NCI-H2227 treated with DMSO at 0.1 percent for 48 hours (cell line): ENCODE measurements around the gene MAPRE3.

Experiments used
- DNase-seq: peaks from one replicate; lab custom pipeline; 2025; lab: John Stamatoyannopoulos, UW

Gene MAPRE3

GRCh38 chr2:27040282-27040681, 69.8 kb downstream of the MAPRE3 start:
- no peak for DNase-seq

DNA sequence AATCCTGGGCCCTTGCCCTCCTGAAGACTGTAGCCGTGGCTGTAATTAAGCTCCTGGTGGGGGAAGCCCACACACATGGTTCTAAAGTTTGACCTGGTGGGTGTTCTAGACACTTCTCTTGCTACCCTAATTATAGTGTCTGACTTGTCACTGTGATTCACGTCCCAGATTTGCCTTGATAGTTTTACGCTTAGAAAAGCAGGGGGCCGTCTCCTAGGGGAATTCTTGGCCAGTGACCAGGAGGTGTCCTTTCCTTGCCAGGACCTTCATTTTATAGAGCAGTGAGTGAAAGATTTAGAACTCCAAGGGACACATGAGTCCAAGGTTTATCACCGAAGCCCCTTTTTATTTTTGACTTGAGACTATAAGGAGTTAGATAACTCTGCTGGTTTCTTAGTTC, 71.3 kb downstream of the MAPRE3 start:
- DNase-seq: peak; percentile 56

GRCh38 chr2:27042159-27042661, 71.8 kb downstream of the MAPRE3 start:
- DNase-seq: peak; percentile 56

- DNase-seq: no peak
Observed at GRCh38 chr2:27042985-27043634, 72.7 kb downstream of the MAPRE3 start.

DNA sequence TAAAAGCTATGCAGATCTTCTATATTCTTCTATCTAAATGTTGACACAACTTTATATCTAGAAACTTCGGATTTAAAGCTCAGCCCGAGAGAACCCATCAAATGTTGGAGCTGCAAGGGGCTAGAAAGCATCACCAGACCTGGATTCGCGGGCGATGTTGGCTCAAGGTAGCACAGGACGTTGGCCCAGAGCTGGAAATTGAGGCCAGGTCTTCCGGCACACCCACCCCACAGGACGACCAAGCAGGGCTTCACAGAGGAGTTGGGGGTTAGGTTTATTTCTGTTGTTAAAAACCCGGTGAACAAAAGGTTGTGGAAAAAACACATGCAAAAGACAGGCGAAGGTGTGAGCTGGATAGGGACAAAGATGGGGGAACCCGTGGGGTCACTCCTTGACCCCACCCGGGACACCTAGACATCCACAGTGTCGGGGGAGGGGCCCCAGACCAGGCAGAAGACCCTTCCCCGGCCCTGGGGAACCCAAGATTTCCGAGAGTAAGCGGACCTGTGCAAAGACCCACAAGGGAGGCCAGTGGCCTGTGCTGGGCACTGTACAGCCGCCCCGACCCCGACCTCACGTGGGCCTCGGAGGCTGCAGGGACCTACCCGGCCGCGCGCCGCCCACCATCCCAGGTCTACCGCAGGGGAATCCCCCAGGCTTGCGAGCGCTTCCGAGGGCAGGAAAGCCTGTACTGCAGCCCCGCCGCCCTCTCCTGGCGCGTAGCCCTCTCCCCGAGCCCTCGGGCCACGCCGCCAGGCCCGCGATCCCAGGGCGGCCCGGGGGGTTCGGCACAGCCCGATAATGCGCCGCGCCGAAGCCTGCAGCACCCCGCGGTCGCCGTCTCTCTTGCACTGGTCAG, 79.2 kb downstream of the MAPRE3 start:
- DNase-seq: no peak

DNA sequence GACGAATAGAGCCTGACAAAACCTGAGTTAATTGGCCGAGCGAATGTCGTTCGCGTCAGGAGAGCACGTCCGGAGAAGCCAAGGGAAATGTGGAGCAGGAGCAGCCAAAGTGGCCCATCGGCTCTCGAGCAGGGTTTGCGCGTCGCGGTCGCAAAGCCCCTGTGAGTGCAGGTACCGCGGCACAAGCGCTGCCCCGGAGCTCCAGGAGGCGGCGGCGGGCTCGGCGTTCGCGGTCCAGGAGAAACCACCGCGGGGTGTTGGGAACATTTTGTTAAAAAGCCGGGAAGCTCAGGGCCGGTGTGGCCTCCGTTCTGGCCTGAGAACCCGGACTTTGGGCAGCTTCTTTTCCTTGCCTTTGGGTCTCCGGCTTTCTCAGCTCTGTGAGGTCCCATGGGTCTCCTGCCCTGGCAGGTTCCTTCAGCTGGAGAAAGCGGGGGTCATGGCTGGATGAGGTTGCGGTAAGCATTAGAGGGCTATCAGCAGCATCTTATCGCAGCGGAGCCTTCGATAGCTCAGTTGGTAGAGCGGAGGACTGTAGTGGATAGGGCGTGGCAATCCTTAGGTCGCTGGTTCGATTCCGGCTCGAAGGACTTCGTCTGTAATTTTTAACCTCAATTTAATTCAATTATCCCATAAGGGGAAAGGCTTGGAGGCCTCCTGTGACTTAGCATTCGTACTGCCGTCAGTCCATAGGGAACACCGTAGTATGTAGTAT, 80.0 kb downstream of the MAPRE3 start:
- peak; percentile 97 for DNase-seq

DNA sequence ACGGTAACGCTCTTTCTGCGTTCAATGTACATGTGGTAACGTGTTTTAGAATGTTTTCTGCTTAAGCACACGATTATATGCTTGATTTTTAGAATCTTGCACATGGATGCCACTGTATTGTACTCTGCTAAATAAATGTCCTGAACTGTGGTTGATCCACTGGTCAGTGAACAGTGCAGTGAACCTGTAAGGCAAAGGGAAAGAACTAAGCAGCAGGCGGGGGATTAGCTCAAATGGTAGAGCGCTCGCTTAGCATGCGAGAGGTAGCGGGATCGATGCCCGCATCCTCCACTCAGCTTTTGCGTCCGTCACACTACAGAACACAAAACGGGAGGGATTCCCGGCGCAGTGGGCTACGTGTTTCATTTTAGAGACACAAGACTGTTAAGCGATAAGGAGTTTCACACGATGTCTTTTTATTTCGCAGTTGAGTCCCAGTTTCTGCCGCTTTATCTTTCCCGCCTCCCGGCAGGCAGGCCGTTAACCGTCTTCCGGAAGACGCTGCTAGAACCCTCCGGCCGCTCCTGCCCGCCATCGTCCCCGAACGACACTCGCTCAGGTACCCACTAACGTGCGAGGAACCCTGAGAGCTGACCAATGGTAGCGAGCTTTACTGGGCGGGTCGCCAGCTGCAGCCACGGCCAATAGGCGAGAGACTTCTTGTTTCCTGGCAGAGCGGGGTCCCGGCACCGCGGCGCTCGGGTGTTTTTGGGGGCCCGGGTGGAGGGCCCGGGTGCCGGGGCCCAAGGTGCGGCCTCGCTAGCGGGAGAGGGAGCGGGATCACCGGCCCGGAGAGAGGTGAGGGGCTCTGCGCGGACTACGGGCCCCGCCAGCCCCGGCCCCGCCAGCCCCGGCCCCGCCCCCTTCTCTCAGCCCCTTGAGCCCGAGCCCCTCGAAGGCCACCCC, 80.8 kb downstream of the MAPRE3 start, which contains the start of gene AGBL5:
AGBL5 (plus strand) TSS at position 673 of the 906 bp plus-strand sequence. CDS start 1,291 bp downstream, outside the sequence.
- peak; percentile 97 for DNase-seq

DNA sequence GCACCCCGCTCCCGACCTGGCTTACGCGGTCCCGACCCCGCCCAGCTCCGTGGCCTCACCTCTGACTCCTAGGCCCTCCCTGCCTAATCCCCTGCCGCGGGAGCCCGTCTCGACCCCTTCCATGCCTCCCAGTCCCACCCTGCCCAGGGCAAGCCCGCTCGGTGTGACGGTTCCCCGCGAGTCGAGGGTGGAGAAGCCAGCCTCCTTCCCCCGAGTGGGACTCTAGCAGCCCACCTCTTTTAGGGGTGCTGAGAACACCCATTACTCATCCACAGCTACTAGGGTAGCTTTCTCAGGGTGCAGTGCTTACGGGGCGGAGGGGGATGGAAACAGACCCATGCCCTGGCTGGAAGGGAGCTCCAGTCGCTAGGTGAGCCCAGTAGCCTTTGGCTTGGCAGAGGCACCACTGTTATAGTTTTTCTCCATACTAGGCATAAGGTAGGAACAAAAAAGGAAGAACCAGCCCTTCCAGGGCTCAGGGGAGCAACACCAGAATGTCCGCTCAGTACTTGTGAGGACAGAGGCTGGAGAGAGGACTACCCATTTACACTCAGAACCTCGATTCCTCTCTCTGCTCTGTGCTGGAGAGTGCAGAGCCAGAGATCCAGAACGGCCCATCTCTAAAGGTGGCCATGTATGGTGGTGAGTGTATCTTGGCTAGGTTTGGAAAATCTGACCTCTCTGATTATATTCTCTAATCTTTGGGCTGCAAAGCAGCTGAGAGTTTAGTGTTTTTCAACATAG, 81.6 kb downstream of the MAPRE3 start:
- DNase-seq: peak; percentile 12

DNA sequence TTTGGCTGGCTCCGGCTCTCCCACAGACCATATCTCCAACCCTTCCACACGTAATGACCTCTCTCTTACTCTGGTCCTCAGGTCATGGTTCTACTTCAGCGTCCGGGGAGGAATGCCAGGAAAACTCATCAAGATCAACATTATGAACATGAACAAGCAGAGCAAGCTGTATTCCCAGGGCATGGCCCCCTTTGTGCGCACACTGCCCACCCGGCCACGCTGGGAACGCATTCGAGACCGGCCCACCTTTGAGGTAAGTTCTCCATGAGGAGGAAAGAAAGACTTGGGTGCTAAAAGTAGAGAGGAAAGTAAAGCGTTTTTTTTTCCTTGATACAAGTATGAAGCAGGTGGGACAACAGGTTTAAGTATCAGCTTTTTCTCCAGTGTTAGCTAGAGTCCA, 82.9 kb downstream of the MAPRE3 start:
- no peak for DNase-seq

DNA sequence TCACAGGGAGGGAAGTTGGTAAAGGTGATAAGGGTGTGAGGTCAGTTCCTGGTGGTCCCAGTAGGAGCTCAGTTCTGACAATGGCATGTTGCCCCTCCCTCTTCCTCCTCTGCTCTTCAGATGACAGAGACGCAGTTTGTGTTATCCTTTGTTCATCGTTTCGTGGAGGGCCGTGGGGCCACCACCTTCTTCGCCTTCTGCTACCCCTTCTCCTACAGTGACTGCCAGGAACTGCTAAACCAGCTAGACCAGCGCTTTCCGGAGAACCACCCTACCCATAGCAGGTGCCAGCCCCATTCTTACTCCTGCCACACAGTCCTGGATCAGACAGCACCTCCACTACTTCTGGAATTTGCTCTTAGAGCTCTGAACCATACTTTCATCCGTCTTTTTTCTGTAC, 83.3 kb downstream of the MAPRE3 start:
- DNase-seq: no peak

GRCh38 chr2:27054721-27055120, 84.3 kb downstream of the MAPRE3 start:
- no peak for DNase-seq

GRCh38 chr2:27057184-27057583, 86.7 kb downstream of the MAPRE3 start:
- no peak for DNase-seq

GRCh38 chr2:27058210-27058609, 87.8 kb downstream of the MAPRE3 start:
- DNase-seq: no peak

DNA sequence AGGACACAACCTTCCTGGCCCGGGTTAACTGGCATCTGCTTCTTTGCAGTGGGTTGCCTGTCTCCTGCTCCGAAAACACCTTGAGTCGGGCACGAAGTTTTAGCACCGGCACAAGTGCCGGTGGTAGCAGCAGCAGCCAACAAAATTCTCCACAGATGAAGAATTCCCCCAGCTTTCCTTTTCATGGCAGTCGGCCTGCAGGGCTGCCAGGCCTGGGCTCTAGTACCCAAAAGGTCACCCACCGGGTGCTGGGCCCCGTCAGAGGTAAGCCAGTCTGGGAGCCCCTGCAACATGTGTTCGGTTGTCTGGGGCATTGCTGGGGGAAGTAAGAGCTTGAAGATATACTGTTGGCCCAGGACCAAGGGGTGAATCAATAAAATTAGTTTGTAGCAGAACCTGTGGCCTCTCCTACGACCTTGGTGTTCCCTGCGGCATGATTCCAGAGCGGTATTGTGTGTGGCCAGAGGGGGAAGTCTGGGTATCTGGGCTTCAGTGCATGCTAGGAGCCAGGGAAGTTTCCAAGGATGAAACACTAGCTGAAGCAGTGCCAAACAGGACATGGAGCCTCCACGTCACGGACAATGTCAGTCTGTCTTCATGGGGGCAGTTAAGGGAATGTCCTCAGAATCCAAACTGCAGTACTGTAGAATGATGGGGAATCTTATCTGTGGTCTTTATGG, 88.8 kb downstream of the MAPRE3 start:
- no peak for DNase-seq

GRCh38 chr2:27060323-27060722, 89.9 kb downstream of the MAPRE3 start:
- DNase-seq: peak; percentile 67

GRCh38 chr2:27065128-27065527, 94.7 kb downstream of the MAPRE3 start:
- DNase-seq: no peak

GRCh38 chr2:27067385-27067784, 96.9 kb downstream of the MAPRE3 start:
- DNase-seq: no peak

DNA sequence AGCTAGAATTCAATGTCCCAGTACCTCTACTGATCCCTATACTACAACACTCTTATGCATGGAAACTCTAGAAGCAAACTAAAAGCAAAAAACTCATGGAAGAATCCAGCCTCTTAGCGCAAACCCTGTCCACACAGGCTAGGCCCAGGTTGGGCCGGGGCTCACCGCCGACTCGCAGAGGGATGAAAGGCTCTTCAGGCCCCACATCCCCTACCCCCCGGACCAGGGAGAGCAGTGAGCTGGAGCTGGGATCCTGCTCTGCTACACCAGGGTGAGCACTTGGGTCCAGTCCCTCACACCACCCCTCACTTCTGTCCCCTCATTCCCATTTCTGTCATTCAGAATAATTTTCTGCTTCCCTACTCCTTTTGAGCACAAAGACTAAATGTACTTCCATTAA, 99.0 kb downstream of the MAPRE3 start:
- DNase-seq: no peak

DNA sequence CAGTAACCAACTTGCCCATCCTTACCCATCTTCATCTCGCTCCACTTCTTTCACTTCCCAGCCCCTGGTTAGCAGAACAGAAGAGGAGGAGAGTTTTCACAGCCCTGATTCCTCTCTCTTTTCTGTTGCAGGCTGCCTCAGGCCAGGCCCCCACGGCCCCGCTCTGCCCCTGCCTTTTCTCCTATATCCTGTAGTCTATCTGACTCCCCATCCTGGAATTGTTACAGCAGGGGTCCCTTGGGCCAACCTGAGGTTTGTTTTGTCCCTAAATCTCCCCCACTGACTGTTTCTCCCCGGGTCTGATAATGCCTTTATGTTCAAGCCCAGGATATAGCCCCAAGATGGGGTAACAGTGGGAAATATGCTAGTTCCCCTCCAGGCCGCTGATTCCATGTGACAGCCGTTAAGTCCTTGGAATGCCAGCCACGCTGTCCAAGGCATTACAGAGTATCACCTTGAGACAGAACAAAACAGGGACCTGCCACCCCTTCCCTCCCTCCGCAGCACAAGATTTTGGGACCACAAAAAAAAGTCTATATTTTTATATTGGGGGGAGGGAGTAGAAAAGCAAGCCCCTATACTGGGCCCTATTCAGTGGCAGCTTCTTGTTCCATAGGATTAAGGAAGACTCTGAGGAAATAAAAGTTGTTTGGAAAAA, 99.7 kb downstream of the MAPRE3 start:
- no peak for DNase-seq
